GM23338 (cell line): Measurements from ENCODE around the gene RAD51B.

ENCODE experiments used
- CREB1 ChIP-seq: fragments of 250-450 bp; sonication (Bioruptor Pico); IDR thresholded peaks from 2 replicates; pipeline ENCODE4 v1.5.0; 2020; ENCODE audit warnings: low read depth, mild to moderate bottlenecking, moderate library complexity
- CTCF ChIP-seq, 2 experiments: fragments of 200-600 bp in 1 of 2; sonication (generic) in 1 of 2; conservative IDR thresholded peaks; 2 replicates each; pipeline versions ENCODE4 v1.5.1 to v1.6.1; 2016 to 2017; ENCODE audit warnings: antibody characterized with exemption in 2 of 2, low read depth in 2 of 2, mild to moderate bottlenecking in 2 of 2, moderate library complexity in 1 of 2
- ETS1 ChIP-seq: IDR thresholded peaks from 2 replicates; pipeline ENCODE4 v1.6.1; 2016; ENCODE audit warnings: antibody characterized with exemption
- EZH2 ChIP-seq: fragments of 200-600 bp; sonication (generic); IDR thresholded peaks from one replicate; pipeline ENCODE4 v1.8.0; 2017; ENCODE audit warnings: antibody characterized with exemption, mild to moderate bottlenecking, low read depth; ENCODE audit not compliant: unreplicated experiment
- EZH2phosphoT487 ChIP-seq: fragments of 200-600 bp; sonication (generic); IDR thresholded peaks from one replicate; pipeline ENCODE4 v1.8.1; 2018; ENCODE audit warnings: antibody characterized with exemption; ENCODE audit not compliant: unreplicated experiment
- JUNB ChIP-seq: IDR thresholded peaks from one replicate; pipeline ENCODE4 v1.6.1; 2016; ENCODE audit warnings: antibody characterized with exemption; ENCODE audit not compliant: unreplicated experiment
- NANOG ChIP-seq: IDR thresholded peaks from 2 replicates; pipeline ENCODE4 v1.6.1; 2016; ENCODE audit warnings: antibody characterized with exemption, borderline replicate concordance
- POLR2AphosphoS5 ChIP-seq: IDR thresholded peaks from 2 replicates; pipeline ENCODE4 v1.6.1; 2016; ENCODE audit warnings: antibody characterized with exemption, low read depth
- REST ChIP-seq: IDR thresholded peaks from one replicate; pipeline ENCODE4 v1.6.1; 2018; ENCODE audit warnings: antibody characterized with exemption; ENCODE audit not compliant: unreplicated experiment
- STAT1 ChIP-seq: IDR thresholded peaks from one replicate; pipeline ENCODE4 v1.6.1; 2016; ENCODE audit warnings: antibody characterized with exemption; ENCODE audit not compliant: unreplicated experiment
- ZNF114 ChIP-seq: fragments of 250-450 bp; sonication (Bioruptor Pico); IDR thresholded peaks from 2 replicates; pipeline ENCODE4 v1.5.0; 2020; ENCODE audit warnings: mild to moderate bottlenecking, moderate library complexity
- ZNF331 ChIP-seq: fragments of 250-450 bp; sonication (Bioruptor Pico); IDR thresholded peaks from 2 replicates; pipeline ENCODE4 v1.5.0; 2020; ENCODE audit warnings: low read depth, mild to moderate bottlenecking, moderate library complexity

- no peak for TF ChIP-seq CTCF (conservative IDR thresholded peaks at IDR 0.05; ENCODE audit: low read depth in 2 of 2)
- no peak for TF ChIP-seq REST
- no peak for TF ChIP-seq CREB1 (CRISPR knock-in tag)
- no peak for TF ChIP-seq EZH2
- no peak for TF ChIP-seq POLR2AphosphoS5
- no peak for TF ChIP-seq ETS1
- no peak for TF ChIP-seq EZH2phosphoT487
- no peak for TF ChIP-seq NANOG
- no peak for TF ChIP-seq JUNB
- no peak for TF ChIP-seq ZNF114 (CRISPR knock-in tag)
- no peak for TF ChIP-seq STAT1
- TF ChIP-seq ZNF331 (CRISPR knock-in tag) = no peak
Measured at GRCh38 chr14:67950386-67950785, 130.8 kb downstream of the RAD51B start.
